SK-N-SH treated with all-trans-retinoic acid at 6 μM for 48 hours (cell line): ENCODE measurements around the gene SPOPL.

ENCODE experiments used
- ATAC-seq: fragments of 200-7000 bp; cut with Tn5 transposase; 3 replicates; pipeline ENCODE4 v1.9.1; 2020; ENCODE audit warnings: mild to moderate bottlenecking, moderate library complexity
- ARNTL ChIP-seq: fragments of 450-650 bp; formaldehyde crosslinking; IDR thresholded peaks from 2 replicates; pipeline ENCODE4 v1.5.0; 2020; ENCODE audit warnings: low read depth, mild to moderate bottlenecking, moderate library complexity, borderline replicate concordance
- BACH2 ChIP-seq: fragments of 250-450 bp; sonication (Bioruptor Pico); IDR thresholded peaks from 2 replicates; pipeline ENCODE4 v1.9.0; 2021; ENCODE audit warnings: mild to moderate bottlenecking, borderline replicate concordance
- CSDC2 ChIP-seq: fragments of 250-450 bp; sonication (Bioruptor Pico); IDR thresholded peaks from 2 replicates; pipeline ENCODE4 v1.5.0; 2020; ENCODE audit warnings: mild to moderate bottlenecking, moderate library complexity
- ESRRG ChIP-seq: fragments of 250-450 bp; sonication (Bioruptor Pico); IDR thresholded peaks from 2 replicates; pipeline ENCODE4 v1.6.1; 2021; ENCODE audit warnings: mild to moderate bottlenecking
- ISL1 ChIP-seq: fragments of 250-450 bp; sonication (Bioruptor Pico); IDR thresholded peaks from 2 replicates; pipeline ENCODE4 v2.1.2; 2022; ENCODE audit warnings: mild to moderate bottlenecking, moderate library complexity
- OSR1 ChIP-seq: fragments of 250-450 bp; sonication (Bioruptor Pico); IDR thresholded peaks from 2 replicates; pipeline ENCODE4 v1.8.0; 2022; ENCODE audit warnings: moderate library complexity, mild to moderate bottlenecking, inconsistent platforms
- PPARA ChIP-seq: fragments of 250-450 bp; sonication (Bioruptor Pico); IDR thresholded peaks from 2 replicates; pipeline ENCODE4 v1.5.0; 2020; ENCODE audit warnings: mild to moderate bottlenecking, borderline replicate concordance
- RARB ChIP-seq: fragments of 250-450 bp; sonication (Bioruptor Pico); IDR thresholded peaks from 2 replicates; pipeline ENCODE4 v1.8.0; 2021; ENCODE audit warnings: mild to moderate bottlenecking, moderate library complexity
- SNAI2 ChIP-seq: fragments of 250-450 bp; sonication (Bioruptor Pico); IDR thresholded peaks from 2 replicates; pipeline ENCODE4 v1.5.0; 2020; ENCODE audit warnings: mild to moderate bottlenecking, moderate library complexity
- TOX ChIP-seq: fragments of 250-450 bp; sonication (Bioruptor Pico); IDR thresholded peaks from 2 replicates; pipeline ENCODE4 v1.8.0; 2021; ENCODE audit warnings: mild to moderate bottlenecking, moderate library complexity, borderline replicate concordance
- ZC3H10 ChIP-seq: fragments of 250-450 bp; sonication (Bioruptor Pico); IDR thresholded peaks from 2 replicates; pipeline ENCODE4 v1.5.1; 2021; ENCODE audit warnings: mild to moderate bottlenecking, moderate library complexity
- ZFP30 ChIP-seq: fragments of 450-650 bp; formaldehyde crosslinking; IDR thresholded peaks from 2 replicates; pipeline ENCODE4 v1.5.0; 2022; ENCODE audit warnings: mild to moderate bottlenecking, moderate library complexity
- ZNF565 ChIP-seq: fragments of 450-650 bp; formaldehyde crosslinking; conservative IDR thresholded peaks from 2 replicates; pipeline ENCODE4 v1.5.0; 2020; ENCODE audit warnings: low read depth, mild to moderate bottlenecking, moderate library complexity
- ZNF8 ChIP-seq: fragments of 450-650 bp; formaldehyde crosslinking; IDR thresholded peaks from 2 replicates; pipeline ENCODE4 v1.5.0; 2020; ENCODE audit warnings: mild to moderate bottlenecking, moderate library complexity
- TF ChIP-seq, protein P1 (sequence below): fragments of 250-450 bp; sonication (Bioruptor Pico); IDR thresholded peaks from 2 replicates; pipeline ENCODE4 v1.8.0; 2021; ENCODE audit warnings: low read depth, mild to moderate bottlenecking, moderate library complexity, borderline replicate concordance
- TF ChIP-seq, protein P2 (sequence below): fragments of 250-450 bp; sonication (Bioruptor Pico); IDR thresholded peaks from 2 replicates; pipeline ENCODE4 v1.5.1; 2020; ENCODE audit warnings: low read depth, mild to moderate bottlenecking, moderate library complexity
- TF ChIP-seq, protein P3 (sequence below): fragments of 250-450 bp; sonication (Bioruptor Pico); IDR thresholded peaks from 2 replicates; pipeline ENCODE4 v1.8.0; 2020; ENCODE audit warnings: mild to moderate bottlenecking, moderate library complexity, borderline replicate concordance
- TF ChIP-seq, protein P4 (sequence below): fragments of 250-450 bp; sonication (Bioruptor Pico); IDR thresholded peaks from 2 replicates; pipeline ENCODE4 v1.5.1; 2021; ENCODE audit warnings: mild to moderate bottlenecking, moderate library complexity

SPOPL gene

DNA sequence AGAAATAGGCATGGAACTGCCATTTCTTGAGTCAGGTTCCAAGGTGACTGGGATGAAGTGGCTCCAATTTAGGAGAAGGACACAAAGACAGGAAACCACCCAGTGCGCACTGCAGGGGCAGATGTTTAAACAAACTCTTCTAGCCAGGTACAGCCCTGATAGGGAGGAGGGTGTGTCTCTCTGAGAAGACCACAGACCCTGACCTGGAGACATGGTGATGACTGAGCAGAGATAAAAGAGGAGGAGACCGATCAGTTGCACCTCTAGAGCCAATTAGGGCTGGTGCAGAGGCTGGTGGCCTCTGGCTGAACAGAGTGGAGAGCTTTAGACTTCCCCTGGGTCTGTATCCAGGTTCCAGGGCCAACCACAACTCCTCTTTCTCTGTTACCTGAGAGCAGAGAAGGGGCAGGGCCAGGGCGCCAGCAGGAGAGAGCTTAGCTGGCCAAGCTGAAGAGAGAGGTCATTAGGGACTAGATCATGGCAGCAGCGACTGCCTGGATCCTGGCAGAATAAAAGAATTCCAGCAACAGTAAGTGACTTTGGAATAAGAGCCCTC lies 5.4 kb upstream of the SPOPL start:
- TF ChIP-seq TOX (CRISPR knock-in tag) (no peak), CSDC2 (CRISPR knock-in tag) (no peak), OSR1 (CRISPR knock-in tag) (no peak), ARNTL (CRISPR knock-in tag) (no peak), ZNF565 (CRISPR knock-in tag) (no peak), PPARA (CRISPR knock-in tag) (no peak), ZNF8 (no peak), RARB (CRISPR knock-in tag) (no peak), ZFP30 (CRISPR knock-in tag) (no peak), ESRRG (no peak), SNAI2 (CRISPR knock-in tag) (no peak), ISL1 (no peak), ZC3H10 (CRISPR knock-in tag) (no peak)
- TF ChIP-seq, protein P1, sequence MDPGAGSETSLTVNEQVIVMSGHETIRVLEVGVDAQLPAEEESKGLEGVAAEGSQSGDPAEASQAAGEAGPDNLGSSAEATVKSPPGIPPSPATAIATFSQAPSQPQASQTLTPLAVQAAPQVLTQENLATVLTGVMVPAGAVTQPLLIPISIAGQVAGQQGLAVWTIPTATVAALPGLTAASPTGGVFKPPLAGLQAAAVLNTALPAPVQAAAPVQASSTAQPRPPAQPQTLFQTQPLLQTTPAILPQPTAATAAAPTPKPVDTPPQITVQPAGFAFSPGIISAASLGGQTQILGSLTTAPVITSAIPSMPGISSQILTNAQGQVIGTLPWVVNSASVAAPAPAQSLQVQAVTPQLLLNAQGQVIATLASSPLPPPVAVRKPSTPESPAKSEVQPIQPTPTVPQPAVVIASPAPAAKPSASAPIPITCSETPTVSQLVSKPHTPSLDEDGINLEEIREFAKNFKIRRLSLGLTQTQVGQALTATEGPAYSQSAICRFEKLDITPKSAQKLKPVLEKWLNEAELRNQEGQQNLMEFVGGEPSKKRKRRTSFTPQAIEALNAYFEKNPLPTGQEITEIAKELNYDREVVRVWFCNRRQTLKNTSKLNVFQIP = no peak
- TF ChIP-seq, protein P2, sequence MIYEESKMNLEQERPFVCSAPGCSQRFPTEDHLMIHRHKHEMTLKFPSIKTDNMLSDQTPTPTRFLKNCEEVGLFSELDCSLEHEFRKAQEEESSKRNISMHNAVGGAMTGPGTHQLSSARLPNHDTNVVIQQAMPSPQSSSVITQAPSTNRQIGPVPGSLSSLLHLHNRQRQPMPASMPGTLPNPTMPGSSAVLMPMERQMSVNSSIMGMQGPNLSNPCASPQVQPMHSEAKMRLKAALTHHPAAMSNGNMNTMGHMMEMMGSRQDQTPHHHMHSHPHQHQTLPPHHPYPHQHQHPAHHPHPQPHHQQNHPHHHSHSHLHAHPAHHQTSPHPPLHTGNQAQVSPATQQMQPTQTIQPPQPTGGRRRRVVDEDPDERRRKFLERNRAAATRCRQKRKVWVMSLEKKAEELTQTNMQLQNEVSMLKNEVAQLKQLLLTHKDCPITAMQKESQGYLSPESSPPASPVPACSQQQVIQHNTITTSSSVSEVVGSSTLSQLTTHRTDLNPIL (CRISPR knock-in tag) = no peak
- TF ChIP-seq, protein P3, sequence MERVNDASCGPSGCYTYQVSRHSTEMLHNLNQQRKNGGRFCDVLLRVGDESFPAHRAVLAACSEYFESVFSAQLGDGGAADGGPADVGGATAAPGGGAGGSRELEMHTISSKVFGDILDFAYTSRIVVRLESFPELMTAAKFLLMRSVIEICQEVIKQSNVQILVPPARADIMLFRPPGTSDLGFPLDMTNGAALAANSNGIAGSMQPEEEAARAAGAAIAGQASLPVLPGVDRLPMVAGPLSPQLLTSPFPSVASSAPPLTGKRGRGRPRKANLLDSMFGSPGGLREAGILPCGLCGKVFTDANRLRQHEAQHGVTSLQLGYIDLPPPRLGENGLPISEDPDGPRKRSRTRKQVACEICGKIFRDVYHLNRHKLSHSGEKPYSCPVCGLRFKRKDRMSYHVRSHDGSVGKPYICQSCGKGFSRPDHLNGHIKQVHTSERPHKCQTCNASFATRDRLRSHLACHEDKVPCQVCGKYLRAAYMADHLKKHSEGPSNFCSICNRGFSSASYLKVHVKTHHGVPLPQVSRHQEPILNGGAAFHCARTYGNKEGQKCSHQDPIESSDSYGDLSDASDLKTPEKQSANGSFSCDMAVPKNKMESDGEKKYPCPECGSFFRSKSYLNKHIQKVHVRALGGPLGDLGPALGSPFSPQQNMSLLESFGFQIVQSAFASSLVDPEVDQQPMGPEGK (CRISPR knock-in tag) = no peak
- TF ChIP-seq, protein P4, sequence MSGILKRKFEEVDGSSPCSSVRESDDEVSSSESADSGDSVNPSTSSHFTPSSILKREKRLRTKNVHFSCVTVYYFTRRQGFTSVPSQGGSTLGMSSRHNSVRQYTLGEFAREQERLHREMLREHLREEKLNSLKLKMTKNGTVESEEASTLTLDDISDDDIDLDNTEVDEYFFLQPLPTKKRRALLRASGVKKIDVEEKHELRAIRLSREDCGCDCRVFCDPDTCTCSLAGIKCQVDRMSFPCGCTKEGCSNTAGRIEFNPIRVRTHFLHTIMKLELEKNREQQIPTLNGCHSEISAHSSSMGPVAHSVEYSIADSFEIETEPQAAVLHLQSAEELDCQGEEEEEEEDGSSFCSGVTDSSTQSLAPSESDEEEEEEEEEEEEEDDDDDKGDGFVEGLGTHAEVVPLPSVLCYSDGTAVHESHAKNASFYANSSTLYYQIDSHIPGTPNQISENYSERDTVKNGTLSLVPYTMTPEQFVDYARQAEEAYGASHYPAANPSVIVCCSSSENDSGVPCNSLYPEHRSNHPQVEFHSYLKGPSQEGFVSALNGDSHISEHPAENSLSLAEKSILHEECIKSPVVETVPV (CRISPR knock-in tag) = no peak

DNA sequence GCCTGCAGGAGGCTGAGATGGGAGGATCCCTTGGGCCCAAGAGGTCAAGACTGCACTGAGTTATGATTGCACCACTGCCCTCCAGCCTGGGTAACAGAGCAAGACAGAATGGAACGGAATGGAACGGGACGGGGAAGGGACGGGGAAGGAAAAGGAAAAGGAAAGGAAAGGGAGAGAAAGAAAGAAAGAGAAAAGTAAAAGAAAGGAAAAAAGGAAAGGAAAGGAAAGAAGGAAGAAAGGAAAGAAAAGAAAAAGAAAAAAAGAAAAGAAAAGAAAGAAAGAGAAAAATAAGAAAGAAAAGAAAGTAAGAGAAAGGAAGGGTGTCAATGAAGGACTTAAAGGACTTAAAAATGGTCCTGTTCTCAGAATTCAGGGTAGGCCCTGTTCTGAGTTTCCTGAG lies 4.3 kb upstream of the SPOPL start:
- TF ChIP-seq PPARA (CRISPR knock-in tag) = no peak
- no peak for TF ChIP-seq ARNTL (CRISPR knock-in tag)
- no peak for TF ChIP-seq ISL1
- TF ChIP-seq, protein P3 (CRISPR knock-in tag) = no peak
- TF ChIP-seq ZNF565 (CRISPR knock-in tag) = no peak
- TF ChIP-seq, protein P1 = no peak
- ATAC-seq = no peak

More for the DNA sequence above, 5.4 kb upstream of the SPOPL start:
- ATAC-seq = no peak

DNA sequence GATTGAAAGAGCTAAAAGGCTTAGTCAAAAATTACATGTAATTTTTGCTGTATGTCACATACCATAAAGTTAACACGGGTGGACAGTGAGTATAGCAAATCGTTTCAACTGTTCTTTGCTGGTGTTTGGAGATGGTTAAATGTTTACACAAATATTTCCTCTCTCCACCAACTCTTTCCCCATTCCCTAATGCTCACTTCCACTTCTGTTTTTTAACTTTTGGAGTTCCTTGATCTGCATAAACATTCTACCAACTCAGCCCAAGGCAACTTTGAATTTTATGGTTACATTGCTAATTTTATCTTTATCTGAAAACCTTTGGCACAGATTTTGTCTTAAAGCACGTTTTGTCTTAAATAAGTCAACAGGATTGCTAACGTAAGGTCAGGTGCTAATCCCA lies 1.9 kb upstream of the SPOPL start:
- TF ChIP-seq BACH2 (CRISPR knock-in tag) (no peak), TOX (CRISPR knock-in tag) (no peak)
- ATAC-seq = no peak
